HG03066 (cell line): ENCODE results near the gene PPP2R2D.
A peak's percentile ranks its signal among the peaks of the same experiment; 100 is the strongest.

Source experiments
- ATAC-seq: cut with Tn5 transposase; IDR thresholded peaks from one replicate; pipeline ENCODE4 v1.9.1; 2021; ENCODE audit warnings: low read depth; ENCODE audit not compliant: unreplicated experiment

The PPP2R2D gene

GRCh38 chr10:131900350-131901152 is at the start of gene PPP2R2D:
Gene PPP2R2D, plus strand, starts transcription at chr10:131901008. Its CDS starts 141 bp downstream, at chr10:131901149.
- ATAC-seq: peak; percentile 91

DNA sequence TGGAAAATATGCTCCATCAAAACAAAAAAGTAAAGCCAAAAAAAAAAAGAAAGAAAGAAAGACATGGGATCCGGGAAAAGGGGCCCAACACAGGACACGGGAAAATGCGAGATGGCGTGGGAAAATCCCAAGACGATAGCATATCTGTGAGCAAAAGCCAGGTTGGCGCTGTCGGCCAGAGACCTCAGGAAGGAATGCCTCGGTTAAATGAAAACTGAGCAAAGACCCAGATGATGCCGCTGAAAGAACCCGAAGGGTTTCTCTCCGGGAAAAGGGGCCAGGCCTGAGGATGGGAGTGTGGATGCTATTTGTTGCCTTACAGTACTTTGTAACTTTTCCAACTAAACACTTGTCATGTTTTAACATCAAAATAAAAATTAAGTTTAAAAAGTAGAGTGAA is 49.5 kb upstream of the PPP2R2D start:
- no peak for ATAC-seq

DNA sequence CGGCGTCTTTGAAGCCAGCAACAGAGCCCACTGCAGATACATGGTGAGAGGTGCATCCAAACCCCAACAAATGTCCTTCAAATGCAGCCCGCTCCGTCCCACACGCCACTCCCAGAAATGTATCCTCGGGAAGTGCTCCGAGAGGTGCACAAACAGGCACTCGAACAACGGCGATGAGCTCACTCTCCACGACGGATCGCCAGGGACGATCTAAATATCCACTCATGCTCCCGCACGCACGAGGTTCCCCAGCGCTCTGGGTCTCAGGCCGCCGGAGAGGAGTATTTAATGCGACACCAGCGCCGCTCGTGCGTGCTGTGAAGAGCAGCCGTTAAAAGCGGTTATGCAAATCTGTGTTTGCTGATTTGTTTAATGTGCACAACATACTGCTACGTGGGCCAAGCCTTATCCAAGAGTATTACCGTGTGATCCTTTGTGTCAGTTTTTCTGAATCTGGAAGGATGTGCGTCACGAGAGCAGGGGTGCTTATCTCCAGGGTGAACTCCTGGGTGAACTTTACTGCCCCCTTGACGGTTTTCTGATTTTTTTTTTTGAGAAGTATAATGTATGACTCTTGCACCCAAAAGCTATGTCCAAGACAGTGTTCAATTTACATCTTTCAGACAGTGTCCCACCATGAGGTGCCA is 48.5 kb upstream of the PPP2R2D start:
- no peak for ATAC-seq

GRCh38 chr10:131852823-131853609 is 47.8 kb upstream of the PPP2R2D start:
- no peak for ATAC-seq

GRCh38 chr10:131853610-131853964 is 47.2 kb upstream of the PPP2R2D start:
- no peak for ATAC-seq

DNA sequence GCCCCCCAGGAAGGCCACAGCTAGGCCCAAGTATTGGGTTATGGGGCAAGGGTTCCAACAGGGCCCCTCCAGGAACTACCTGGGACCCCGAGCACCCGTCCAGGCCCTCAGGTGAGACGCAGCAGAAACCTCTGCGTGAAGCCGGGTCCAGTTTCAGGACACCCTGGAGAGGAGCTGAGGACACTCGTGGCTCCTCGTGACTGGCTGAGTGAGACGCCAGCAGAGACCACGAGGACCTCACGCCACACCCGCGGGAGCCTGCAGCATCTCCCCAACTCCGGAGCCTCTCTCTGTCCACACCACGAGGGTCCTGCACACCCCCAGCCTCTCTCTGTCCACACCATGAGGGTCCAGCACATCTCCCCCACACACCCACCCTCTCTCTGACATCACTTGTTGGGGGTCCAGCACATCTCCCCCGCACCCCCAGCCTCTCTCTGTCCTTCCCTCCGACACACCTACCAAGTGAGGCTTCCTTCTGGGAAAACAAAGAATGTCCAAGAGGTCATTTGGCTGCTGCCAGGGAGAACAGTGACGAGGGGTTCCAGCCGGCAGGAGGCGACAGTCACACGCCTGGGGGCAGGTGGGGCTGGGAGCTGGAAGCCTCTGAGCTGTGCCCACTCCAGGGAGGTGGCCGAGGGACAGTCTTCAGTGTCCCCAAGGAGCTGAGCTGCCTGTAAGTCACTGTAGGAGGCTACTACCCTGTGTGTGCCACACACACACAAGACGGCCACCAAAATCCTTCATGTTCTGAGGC is 46.1 kb upstream of the PPP2R2D start:
- ATAC-seq: no peak

DNA sequence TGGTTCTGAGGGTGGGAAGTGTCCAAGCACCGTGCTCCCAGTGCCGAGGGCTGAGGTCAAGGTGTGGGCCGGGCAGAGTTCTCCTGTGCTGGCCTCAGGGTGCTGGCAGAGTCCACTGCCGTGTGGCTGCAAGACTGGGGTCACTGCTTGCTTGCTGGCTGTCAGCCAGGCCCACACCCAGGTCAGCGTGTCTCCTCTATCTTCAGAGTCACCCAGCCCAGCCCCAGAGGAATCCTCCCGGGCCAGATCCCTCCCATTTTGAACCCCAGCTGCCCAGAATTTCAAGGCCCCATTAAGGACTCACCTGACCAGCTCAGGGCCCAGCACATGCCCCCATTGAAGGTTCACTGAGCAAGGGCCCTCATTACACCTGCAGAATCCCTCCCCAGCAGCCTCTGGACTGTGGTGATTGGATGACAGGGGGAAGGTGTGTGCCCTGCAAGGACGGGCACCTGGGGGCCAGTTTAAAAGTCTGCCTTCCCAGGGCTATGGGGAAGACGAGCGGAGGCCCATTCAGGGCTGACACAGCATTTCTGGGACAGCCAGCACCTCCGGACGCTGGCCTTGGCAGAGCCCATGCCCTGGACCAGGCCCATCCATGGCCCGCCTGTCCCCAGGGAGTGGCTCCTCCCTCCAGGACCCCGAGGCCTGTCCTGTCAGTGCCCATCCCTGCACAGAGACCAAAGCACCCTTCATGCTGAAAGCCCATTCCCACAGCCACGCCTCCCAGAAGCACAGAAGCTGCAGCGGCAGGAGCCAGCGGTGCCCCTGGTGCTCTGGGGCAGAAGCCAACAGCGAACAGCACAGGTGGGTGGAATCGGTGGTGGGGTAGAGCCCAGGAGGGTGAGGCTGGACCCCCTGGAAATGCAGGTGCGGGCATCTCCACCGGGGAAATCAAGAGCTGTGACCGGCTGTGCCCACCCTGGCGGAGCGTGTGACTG is 45.1 kb upstream of the PPP2R2D start:
- no peak for ATAC-seq

GRCh38 chr10:131856441-131857094 is 44.2 kb upstream of the PPP2R2D start:
- ATAC-seq: no peak

DNA sequence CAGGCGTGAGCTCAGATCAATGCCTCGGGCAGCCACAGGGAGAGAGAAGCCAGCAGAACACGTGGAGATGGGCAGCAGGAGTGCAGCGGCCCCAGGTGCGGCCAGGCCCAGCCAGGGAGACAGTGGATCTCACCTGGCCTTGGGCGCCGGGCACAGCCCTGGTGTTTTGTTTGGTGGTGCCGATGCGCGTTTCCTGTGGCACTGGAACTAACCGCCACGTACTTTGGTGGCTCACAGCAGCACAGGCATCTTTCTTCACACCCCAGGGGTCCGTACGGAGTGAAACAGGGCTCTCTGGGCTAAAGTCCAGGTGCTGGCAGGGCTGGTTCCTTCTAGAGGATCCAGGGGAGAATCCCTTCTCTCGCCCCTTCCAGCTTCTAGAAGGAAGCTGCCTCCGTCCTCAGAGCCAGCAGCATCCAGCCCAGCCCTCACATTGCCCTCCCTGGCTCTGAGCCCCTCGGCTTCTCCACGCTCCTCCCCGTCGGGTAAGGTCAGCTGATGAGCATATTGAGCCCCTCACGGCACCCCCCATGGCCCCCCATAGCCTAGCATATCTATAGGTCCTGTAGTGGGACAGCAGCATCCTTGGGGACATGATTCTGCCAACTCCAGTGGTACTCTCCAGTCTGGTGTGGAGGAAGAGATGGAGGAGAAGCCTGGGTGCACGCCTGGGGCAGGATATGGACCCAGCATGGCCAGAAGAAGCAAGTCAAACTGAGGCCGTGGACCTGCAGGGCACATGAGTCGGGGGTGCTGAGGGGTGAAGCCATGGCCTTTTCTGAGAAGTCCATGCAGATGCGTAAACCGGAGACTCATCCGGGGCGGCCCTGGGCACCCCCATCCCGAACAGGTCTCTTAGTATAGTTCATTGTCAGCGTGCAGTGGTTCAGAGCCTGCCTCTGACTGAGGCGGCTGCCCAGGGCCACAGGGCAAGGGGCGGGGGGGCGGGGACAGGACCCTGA is 43.4 kb upstream of the PPP2R2D start:
- ATAC-seq: no peak

DNA sequence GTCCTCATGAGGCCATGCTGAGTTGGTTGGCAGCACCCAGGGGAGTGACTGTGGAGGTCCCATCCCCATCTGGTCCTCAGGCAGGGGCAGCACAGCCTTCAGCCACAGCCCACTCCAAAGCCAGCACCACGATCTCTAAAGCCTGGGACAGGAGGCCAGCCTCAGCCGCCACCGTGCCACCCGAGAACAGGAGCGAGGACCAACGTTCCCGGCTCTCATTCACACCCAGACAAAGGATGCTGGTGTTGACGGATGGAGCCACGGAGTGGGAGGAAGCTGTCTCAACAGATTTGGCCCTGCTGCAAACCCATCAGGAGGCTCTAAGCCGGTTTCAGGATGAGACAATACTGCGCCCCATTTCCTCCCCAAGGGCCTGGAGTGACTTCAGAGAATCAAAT is 42.7 kb upstream of the PPP2R2D start:
- ATAC-seq: no peak

DNA sequence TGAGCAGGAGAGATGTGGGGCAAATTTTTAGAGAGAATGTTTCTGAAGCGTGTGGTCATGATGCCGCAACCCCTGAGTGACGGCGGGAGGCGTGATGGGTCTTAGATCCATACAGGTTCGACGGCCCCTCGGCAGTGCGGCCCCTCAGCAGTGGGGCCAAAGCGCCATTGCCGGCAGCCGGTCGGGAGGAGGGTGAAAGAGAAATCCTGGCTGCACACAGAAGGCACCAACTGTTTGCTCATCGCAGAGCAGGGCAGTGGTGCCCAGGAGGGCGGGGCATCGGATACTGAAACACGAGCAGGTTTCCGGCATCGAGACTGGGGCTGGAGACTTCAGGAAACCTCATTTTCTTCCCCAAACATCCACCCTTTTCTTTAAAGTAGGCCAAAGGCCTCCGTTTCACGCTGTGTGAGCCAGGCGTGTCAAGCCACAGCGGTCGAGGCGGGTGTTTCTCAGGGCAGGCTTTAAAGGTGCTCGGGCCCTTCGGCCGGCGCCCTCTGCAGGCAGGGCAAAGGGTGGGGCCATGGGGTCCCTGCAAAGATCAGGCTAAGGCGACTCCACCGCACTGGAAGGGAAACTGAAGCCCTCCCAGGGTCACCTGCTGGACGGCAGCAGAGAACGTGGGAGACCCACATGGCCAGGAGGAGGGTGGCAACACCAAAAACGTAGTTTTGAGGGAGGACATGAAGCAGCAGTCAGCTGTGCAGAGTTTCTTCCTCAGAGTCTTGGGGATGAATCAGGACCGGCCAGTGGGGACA is 42.0 kb upstream of the PPP2R2D start:
- no peak for ATAC-seq

GRCh38 chr10:131859341-131860020 is 41.3 kb upstream of the PPP2R2D start:
- ATAC-seq: no peak

- no peak for ATAC-seq
Observed at GRCh38 chr10:131860311-131860710, 40.5 kb upstream of the PPP2R2D start.

GRCh38 chr10:131860806-131861440 is 39.9 kb upstream of the PPP2R2D start:
- no peak for ATAC-seq

GRCh38 chr10:131862548-131862947 is 38.3 kb upstream of the PPP2R2D start:
- no peak for ATAC-seq

- ATAC-seq: no peak
Observed at GRCh38 chr10:131865223-131865917, 35.4 kb upstream of the PPP2R2D start.
